ENCODE data around the gene TMEM45A.
"Not testable (repeated sequence)": the region's sequence is repeated elsewhere in the genome, so short reads cannot be mapped to it uniquely, and the experiment has no call there.

TMEM45A gene

DNA sequence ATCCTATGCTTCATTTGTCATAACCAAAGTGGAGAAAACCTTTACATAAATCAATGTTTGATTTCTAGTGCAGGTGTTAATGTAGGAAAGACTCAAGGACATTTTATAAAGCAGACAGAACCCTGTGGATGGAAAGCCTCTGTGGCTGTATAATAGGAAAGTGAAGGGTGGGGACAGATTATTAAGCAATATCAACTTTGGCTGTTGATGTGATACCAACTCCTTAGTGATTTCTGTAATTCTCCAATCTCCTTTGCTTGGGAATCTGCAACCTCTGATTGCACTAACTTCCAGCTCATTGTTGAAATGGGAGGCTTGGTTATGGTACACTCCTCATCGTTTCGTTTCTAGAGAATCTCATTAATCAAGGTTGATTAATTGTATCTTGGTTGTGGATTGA lies 87.7 kb downstream of the TMEM45A start:
- Histone ChIP-seq H3K4me3 (ENCODE audit: low read depth in 1 of 2, low read length in 2 of 2) (no peak overlapping the region), H3K9me3 (ENCODE audit: control insufficient read depth in 1 of 2, low read length in 2 of 2) (no peaks in the 10 kb centered on the region), H3K27ac (ENCODE audit: low read length) (no peak overlapping the region), H3K27me3 (ENCODE audit: low read depth, low read length) (no peaks in the 10 kb centered on the region), H3K4me1 (ENCODE audit: control insufficient read depth in 1 of 2, insufficient read depth in 2 of 2, low read length in 2 of 2) (no peaks in the 10 kb centered on the region), H3K36me3 (ENCODE audit: control insufficient read depth in 1 of 2, insufficient read depth in 2 of 2, low read length in 2 of 2) (no peaks in the 10 kb centered on the region)

GRCh38 chr3:100581650-100582049 lies 89.2 kb downstream of the TMEM45A start:
- no peaks in the 10 kb centered on the region for H3K4me1 ChIP-seq (ENCODE audit: control insufficient read depth in 1 of 2, insufficient read depth in 2 of 2, low read length in 2 of 2)
- no peaks in the 10 kb centered on the region for H3K27me3 ChIP-seq (ENCODE audit: low read depth, low read length)
- H3K9me3 ChIP-seq (ENCODE audit: control insufficient read depth in 1 of 2, low read length in 2 of 2), result no peaks in the 10 kb centered on the region
- H3K27ac ChIP-seq (ENCODE audit: low read length), result no peak overlapping the region
- H3K4me3 ChIP-seq (ENCODE audit: low read depth in 1 of 2, low read length in 2 of 2), result no peak overlapping the region
- H3K36me3 ChIP-seq (ENCODE audit: control insufficient read depth in 1 of 2, insufficient read depth in 2 of 2, low read length in 2 of 2), result no peaks in the 10 kb centered on the region

GRCh38 chr3:100582157-100582556 lies 89.7 kb downstream of the TMEM45A start:
- not testable (repeated sequence) for H3K9me3 ChIP-seq (ENCODE audit: control insufficient read depth in 1 of 2, low read length in 2 of 2); H3K27me3 ChIP-seq (ENCODE audit: low read depth, low read length); H3K27ac ChIP-seq (ENCODE audit: low read length); H3K4me3 ChIP-seq (ENCODE audit: low read depth in 1 of 2, low read length in 2 of 2); H3K4me1 ChIP-seq (ENCODE audit: control insufficient read depth in 1 of 2, insufficient read depth in 2 of 2, low read length in 2 of 2); H3K36me3 ChIP-seq (ENCODE audit: control insufficient read depth in 1 of 2, insufficient read depth in 2 of 2, low read length in 2 of 2)

GRCh38 chr3:100584101-100584660 lies 91.8 kb downstream of the TMEM45A start:
- Histone ChIP-seq H3K9me3 (ENCODE audit: control insufficient read depth in 1 of 2, low read length in 2 of 2) (no peaks in the 10 kb centered on the region), H3K4me1 (ENCODE audit: control insufficient read depth in 1 of 2, insufficient read depth in 2 of 2, low read length in 2 of 2) (no peaks in the 10 kb centered on the region), H3K27ac (ENCODE audit: low read length) (no peak overlapping the region), H3K4me3 (ENCODE audit: low read depth in 1 of 2, low read length in 2 of 2) (no peak overlapping the region), H3K36me3 (ENCODE audit: control insufficient read depth in 1 of 2, insufficient read depth in 2 of 2, low read length in 2 of 2) (no peaks in the 10 kb centered on the region), H3K27me3 (ENCODE audit: low read depth, low read length) (no peaks in the 10 kb centered on the region)

GRCh38 chr3:100586832-100587231 lies 94.4 kb downstream of the TMEM45A start:
- Histone ChIP-seq H3K4me1 (ENCODE audit: control insufficient read depth in 1 of 2, insufficient read depth in 2 of 2, low read length in 2 of 2) (peaks cover 0 to 4% of the 10 kb centered on the region in 2 donors), H3K27ac (ENCODE audit: low read length) (no peak overlapping the region), H3K4me3 (ENCODE audit: low read depth in 1 of 2, low read length in 2 of 2) (no peak overlapping the region), H3K36me3 (ENCODE audit: control insufficient read depth in 1 of 2, insufficient read depth in 2 of 2, low read length in 2 of 2) (no peaks in the 10 kb centered on the region), H3K27me3 (ENCODE audit: low read depth, low read length) (no peaks in the 10 kb centered on the region), H3K9me3 (ENCODE audit: control insufficient read depth in 1 of 2, low read length in 2 of 2) (no peaks in the 10 kb centered on the region)

DNA sequence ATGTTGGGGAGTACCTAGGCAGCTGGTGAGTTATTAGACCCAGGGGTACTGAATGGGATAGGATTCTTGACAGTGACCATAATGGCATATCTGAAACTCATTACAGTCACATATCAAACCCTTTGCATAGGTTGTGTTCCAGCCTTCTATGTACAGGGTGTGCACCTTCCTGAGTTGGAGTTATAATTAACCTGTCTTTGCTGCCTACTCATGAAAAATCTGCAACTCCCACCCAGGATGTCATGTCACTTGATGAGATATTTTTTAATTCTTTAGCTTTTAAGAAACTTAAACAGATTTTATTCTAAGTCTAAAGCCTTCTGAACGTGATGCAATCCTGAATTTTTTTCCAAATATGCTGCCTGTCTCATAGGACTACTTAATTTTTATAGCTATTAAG lies 95.8 kb downstream of the TMEM45A start:
- Histone ChIP-seq H3K9me3 (ENCODE audit: control insufficient read depth in 1 of 2, low read length in 2 of 2) (no peaks in the 10 kb centered on the region), H3K36me3 (ENCODE audit: control insufficient read depth in 1 of 2, insufficient read depth in 2 of 2, low read length in 2 of 2) (no peaks in the 10 kb centered on the region), H3K27ac (ENCODE audit: low read length) (no peak overlapping the region), H3K4me3 (ENCODE audit: low read depth in 1 of 2, low read length in 2 of 2) (no peak overlapping the region), H3K27me3 (ENCODE audit: low read depth, low read length) (no peaks in the 10 kb centered on the region), H3K4me1 (ENCODE audit: control insufficient read depth in 1 of 2, insufficient read depth in 2 of 2, low read length in 2 of 2) (peaks cover 0 to 4% of the 10 kb centered on the region in 2 donors)

DNA sequence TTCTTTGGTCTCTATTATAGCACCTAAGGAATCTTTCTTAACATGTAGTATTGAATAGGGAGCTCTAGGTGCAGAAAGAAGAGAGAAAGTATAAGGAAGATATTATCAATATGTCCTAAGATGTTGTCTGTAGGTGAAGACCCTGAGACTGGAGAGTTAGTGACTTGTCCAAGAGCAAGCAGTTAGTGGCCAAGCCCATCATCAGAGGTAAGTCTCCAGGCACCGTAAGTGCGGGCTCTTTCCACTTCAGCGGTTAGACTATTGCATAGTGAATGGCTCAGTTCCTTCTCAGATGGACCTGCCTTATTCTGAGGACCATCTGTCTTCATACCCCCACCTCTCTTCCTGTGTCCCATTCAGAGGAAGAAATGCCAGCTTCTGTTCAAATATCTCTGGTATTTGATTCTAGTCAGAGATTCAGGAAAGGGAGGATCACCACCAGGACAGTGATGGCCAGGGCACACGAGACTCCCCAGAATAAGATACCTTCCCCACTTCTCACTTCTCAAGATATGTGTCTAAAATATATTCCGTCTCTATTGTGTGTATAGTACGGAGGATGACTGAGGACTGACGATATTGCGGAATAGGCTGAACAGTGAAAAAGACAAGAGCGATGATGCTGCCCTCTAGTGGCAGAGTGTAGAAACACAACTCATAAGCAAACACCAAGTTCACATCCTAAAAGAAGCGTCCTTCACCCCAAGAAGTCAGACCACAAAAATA lies 97.9 kb downstream of the TMEM45A start:
- no peaks in the 10 kb centered on the region for H3K9me3 ChIP-seq (ENCODE audit: control insufficient read depth in 1 of 2, low read length in 2 of 2)
- H3K27me3 ChIP-seq (ENCODE audit: low read depth, low read length), result no peaks in the 10 kb centered on the region
- H3K36me3 ChIP-seq (ENCODE audit: control insufficient read depth in 1 of 2, insufficient read depth in 2 of 2, low read length in 2 of 2), result no peaks in the 10 kb centered on the region
- peaks cover 0 to 4% of the 10 kb centered on the region in 2 donors for H3K4me1 ChIP-seq (ENCODE audit: control insufficient read depth in 1 of 2, insufficient read depth in 2 of 2, low read length in 2 of 2)
- H3K4me3 ChIP-seq (ENCODE audit: low read depth in 1 of 2, low read length in 2 of 2), result peak overlapping the region in 1 of 2 donors; percentile 17
- no peak overlapping the region for H3K27ac ChIP-seq (ENCODE audit: low read length)

DNA sequence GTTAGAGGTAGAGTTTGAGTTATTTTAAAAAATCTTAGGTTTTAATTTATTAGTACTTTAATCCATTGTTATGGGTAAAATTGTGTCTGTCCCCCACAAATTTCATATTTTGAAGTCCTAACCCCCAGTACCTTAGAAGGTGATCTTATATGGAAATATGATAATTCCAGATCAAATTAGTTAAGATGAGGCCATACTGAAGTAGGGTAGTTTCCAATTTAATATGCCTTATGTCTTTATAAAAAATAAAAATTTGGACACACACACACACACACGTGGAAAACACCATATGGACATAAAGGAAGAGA lies 98.4 kb downstream of the TMEM45A start:
- no peaks in the 10 kb centered on the region for H3K36me3 ChIP-seq (ENCODE audit: control insufficient read depth in 1 of 2, insufficient read depth in 2 of 2, low read length in 2 of 2)
- H3K27me3 ChIP-seq (ENCODE audit: low read depth, low read length), result no peaks in the 10 kb centered on the region
- H3K4me1 ChIP-seq (ENCODE audit: control insufficient read depth in 1 of 2, insufficient read depth in 2 of 2, low read length in 2 of 2), result peaks cover 0 to 4% of the 10 kb centered on the region in 2 donors
- no peaks in the 10 kb centered on the region for H3K9me3 ChIP-seq (ENCODE audit: control insufficient read depth in 1 of 2, low read length in 2 of 2)
- H3K27ac ChIP-seq (ENCODE audit: low read length), result no peak overlapping the region
- H3K4me3 ChIP-seq (ENCODE audit: low read depth in 1 of 2, low read length in 2 of 2), result no peak overlapping the region

GRCh38 chr3:100591411-100591810 lies 99.0 kb downstream of the TMEM45A start:
- Histone ChIP-seq H3K9me3 (ENCODE audit: control insufficient read depth in 1 of 2, low read length in 2 of 2) (no peaks in the 10 kb centered on the region), H3K27me3 (ENCODE audit: low read depth, low read length) (no peaks in the 10 kb centered on the region), H3K4me1 (ENCODE audit: control insufficient read depth in 1 of 2, insufficient read depth in 2 of 2, low read length in 2 of 2) (peaks cover 0 to 4% of the 10 kb centered on the region in 2 donors), H3K27ac (ENCODE audit: low read length) (no peak overlapping the region), H3K36me3 (ENCODE audit: control insufficient read depth in 1 of 2, insufficient read depth in 2 of 2, low read length in 2 of 2) (no peaks in the 10 kb centered on the region), H3K4me3 (ENCODE audit: low read depth in 1 of 2, low read length in 2 of 2) (no peak overlapping the region)

DNA sequence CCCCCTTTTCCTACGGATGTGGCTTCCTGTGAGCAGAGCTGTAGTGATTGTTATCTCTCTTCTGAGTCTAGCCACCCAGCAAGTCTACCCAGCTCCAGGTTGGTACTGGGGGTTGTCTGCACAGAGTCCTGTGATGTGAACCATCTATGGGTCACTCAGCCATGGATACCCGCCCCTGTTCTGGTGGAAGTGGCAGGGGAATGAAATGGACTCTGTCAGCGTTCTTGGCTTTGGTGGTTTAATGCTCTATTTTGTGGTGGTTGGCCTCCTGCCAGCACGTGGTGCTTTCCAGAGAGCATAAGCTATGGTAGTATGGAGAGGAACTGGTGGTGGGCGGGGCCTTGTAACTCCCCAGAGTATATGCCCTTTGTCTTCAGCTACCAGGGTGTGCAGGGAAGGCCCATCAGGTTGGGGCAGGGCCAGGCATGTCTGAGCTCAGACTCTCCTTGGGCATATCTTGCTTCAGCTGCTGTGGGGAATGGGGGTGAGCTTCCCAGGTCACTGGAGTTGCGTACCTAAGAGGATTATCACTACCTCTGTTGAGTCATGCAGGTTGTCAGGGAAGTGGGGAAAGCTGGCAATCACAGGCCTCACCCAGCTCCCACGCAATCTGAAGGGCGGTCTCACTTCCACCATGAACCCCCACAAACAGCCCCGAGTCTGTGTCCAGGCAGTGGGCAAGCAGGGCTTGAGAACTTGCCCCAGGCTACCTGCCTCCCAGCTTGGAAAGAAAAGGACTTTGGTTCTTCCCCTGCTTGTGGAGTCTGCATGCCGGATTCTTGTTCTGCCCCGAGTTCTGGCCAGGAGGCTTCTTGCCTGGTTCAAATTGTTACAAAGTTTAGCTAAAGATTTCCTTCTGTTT lies 108.0 kb downstream of the TMEM45A start:
- H3K27ac ChIP-seq (ENCODE audit: low read length), result no peak overlapping the region
- no peaks in the 10 kb centered on the region for H3K36me3 ChIP-seq (ENCODE audit: control insufficient read depth in 1 of 2, insufficient read depth in 2 of 2, low read length in 2 of 2)
- H3K4me3 ChIP-seq (ENCODE audit: low read depth in 1 of 2, low read length in 2 of 2), result no peak overlapping the region
- no peaks in the 10 kb centered on the region for H3K27me3 ChIP-seq (ENCODE audit: low read depth, low read length)
- H3K4me1 ChIP-seq (ENCODE audit: control insufficient read depth in 1 of 2, insufficient read depth in 2 of 2, low read length in 2 of 2), result peaks cover 5% of the 10 kb centered on the region in 2 donors
- H3K9me3 ChIP-seq (ENCODE audit: control insufficient read depth in 1 of 2, low read length in 2 of 2), result no peaks in the 10 kb centered on the region

- H3K9me3 ChIP-seq (ENCODE audit: control insufficient read depth in 1 of 2, low read length in 2 of 2), result no peaks in the 10 kb centered on the region
- peaks cover 5% of the 10 kb centered on the region in 2 donors for H3K4me1 ChIP-seq (ENCODE audit: control insufficient read depth in 1 of 2, insufficient read depth in 2 of 2, low read length in 2 of 2)
- no peaks in the 10 kb centered on the region for H3K36me3 ChIP-seq (ENCODE audit: control insufficient read depth in 1 of 2, insufficient read depth in 2 of 2, low read length in 2 of 2)
- no peaks in the 10 kb centered on the region for H3K27me3 ChIP-seq (ENCODE audit: low read depth, low read length)
- H3K27ac ChIP-seq (ENCODE audit: low read length), result peak overlapping the region; percentile 14
- peak overlapping the region; percentile 19 to 28 for H3K4me3 ChIP-seq (ENCODE audit: low read depth in 1 of 2, low read length in 2 of 2)
Observed at GRCh38 chr3:100602506-100603444, 110.4 kb downstream of the TMEM45A start.

Measured in muscle layer of duodenum (tissue), 2 donors.